Measurements from ENCODE around the gene NFKBIE. TPM values are rescaled to one million over a fixed set of nuclear protein-coding genes. Genes with fewer than 3 reads are reported as not detected.

NFKBIE gene
- polyA plus RNA-seq, 1 donor (not counting 4 experiments of a cell fraction or from before 2014, with no cell fraction given) = 7.3 TPM

DNA sequence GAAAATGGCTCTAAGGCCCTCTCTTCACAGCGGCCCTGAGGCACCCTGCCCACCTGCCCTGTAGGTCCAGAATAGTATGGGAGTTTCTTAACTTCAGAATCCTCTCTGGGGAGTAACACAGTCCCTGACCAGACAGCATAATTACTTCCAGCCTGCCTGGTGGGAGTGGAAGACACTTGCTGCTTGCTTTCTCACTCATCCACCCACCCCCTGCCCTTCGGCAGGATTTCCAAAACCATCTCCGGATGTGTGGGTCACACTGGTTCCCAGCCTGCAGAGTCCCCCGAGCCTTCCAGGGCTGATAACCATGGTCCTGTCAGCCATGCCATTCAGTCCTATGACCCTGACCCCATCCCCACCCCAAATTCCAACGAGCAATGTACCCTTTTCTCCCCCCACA is 36.5 kb downstream of the NFKBIE start:
- Histone ChIP-seq H3K27ac (ENCODE audit: control insufficient read depth, insufficient read depth, low read length) (no peak overlapping the region), H3K27me3 (ENCODE audit: control insufficient read depth, extremely low read depth, insufficient read depth, low read length) (no peaks in the 10 kb centered on the region), H3K9ac (ENCODE audit: control insufficient read depth, extremely low read depth, insufficient read depth, low read length) (no peak overlapping the region), H3K79me2 (ENCODE audit: control insufficient read depth, insufficient read depth, low read length) (peaks cover 22% of the 10 kb centered on the region), H3K4me2 (ENCODE audit: control insufficient read depth, extremely low read depth, insufficient read depth, low read depth, low read length) (no peak overlapping the region), H3K9me1 (ENCODE audit: control insufficient read depth, extremely low read depth, insufficient read depth, low read length) (no peaks in the 10 kb centered on the region), H2AFZ (ENCODE audit: control insufficient read depth, low read length) (no peak overlapping the region), H3K4me1 (ENCODE audit: control insufficient read depth, extremely low read depth, insufficient read depth, low read length) (peaks cover 34% of the 10 kb centered on the region), H4K20me1 (ENCODE audit: control insufficient read depth, extremely low read depth, insufficient read depth, low read length) (no peaks in the 10 kb centered on the region), H3K36me3 (ENCODE audit: control insufficient read depth in 2 of 2, extremely low read depth in 1 of 2, insufficient read depth in 2 of 2, low read length in 2 of 2) (peaks cover 14 to 29% of the 10 kb centered on the region in 2 experiments), H3K9me3 (ENCODE audit: control insufficient read depth, low read depth, low read length) (no peaks in the 10 kb centered on the region), H3K4me3 (ENCODE audit: control insufficient read depth in 2 of 3, extremely low read depth in 1 of 3, insufficient read depth in 2 of 3, low read depth in 1 of 3, low read length in 3 of 3) (no peak overlapping the region)
- no peak for FAIRE-seq
- DNase-seq (ENCODE audit: low read depth, low spot score) = no peak
- dilution Hi-C loops (cut with MboI; ENCODE audit: extremely low pct_ligation_motif_present, low sequenced_read_pairs) = no loop called here
- TF ChIP-seq EZH2 (IDR thresholded peaks at IDR 0.05; ENCODE audit: low read length) = no peak
- TF ChIP-seq, protein P1, sequence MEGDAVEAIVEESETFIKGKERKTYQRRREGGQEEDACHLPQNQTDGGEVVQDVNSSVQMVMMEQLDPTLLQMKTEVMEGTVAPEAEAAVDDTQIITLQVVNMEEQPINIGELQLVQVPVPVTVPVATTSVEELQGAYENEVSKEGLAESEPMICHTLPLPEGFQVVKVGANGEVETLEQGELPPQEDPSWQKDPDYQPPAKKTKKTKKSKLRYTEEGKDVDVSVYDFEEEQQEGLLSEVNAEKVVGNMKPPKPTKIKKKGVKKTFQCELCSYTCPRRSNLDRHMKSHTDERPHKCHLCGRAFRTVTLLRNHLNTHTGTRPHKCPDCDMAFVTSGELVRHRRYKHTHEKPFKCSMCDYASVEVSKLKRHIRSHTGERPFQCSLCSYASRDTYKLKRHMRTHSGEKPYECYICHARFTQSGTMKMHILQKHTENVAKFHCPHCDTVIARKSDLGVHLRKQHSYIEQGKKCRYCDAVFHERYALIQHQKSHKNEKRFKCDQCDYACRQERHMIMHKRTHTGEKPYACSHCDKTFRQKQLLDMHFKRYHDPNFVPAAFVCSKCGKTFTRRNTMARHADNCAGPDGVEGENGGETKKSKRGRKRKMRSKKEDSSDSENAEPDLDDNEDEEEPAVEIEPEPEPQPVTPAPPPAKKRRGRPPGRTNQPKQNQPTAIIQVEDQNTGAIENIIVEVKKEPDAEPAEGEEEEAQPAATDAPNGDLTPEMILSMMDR (optimal IDR thresholded peaks at IDR 0.05 in 1 of 3, IDR thresholded peaks at IDR 0.05 in 1 of 3, conservative IDR thresholded peaks at IDR 0.05 in 1 of 3; ENCODE audit: extremely low read depth in 1 of 3, insufficient read depth in 2 of 3, low read length in 3 of 3) = no peak

DNA sequence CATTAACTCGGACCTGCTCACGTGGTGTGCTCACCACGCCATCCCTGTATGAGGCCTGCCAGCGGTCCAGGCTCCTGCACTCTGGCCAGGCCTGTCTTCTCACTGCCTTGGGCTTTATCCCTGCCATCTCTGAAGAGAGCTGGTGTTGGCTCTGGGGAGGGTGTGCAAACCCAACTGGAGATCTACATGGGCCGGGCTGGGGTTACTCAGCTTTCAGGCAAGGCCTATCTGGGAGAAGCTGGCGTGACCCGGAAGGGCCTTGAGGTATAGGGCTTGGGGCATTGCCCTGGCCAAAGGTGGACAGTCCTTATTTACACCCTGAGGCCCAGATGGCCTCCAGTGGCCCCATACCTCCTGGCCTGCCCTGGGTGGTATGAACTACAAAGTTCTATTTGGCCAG is 36.9 kb downstream of the NFKBIE start:
- FAIRE-seq = no peak
- TF ChIP-seq, protein P1 (optimal IDR thresholded peaks at IDR 0.05 in 1 of 3, IDR thresholded peaks at IDR 0.05 in 1 of 3, conservative IDR thresholded peaks at IDR 0.05 in 1 of 3; ENCODE audit: extremely low read depth in 1 of 3, insufficient read depth in 2 of 3, low read length in 3 of 3) = no peak
- TF ChIP-seq EZH2 (IDR thresholded peaks at IDR 0.05; ENCODE audit: low read length) = no peak
- no peak overlapping the region for H3K4me3 ChIP-seq (ENCODE audit: control insufficient read depth in 2 of 3, extremely low read depth in 1 of 3, insufficient read depth in 2 of 3, low read depth in 1 of 3, low read length in 3 of 3)
- H3K4me1 ChIP-seq (ENCODE audit: control insufficient read depth, extremely low read depth, insufficient read depth, low read length) = peaks cover 34% of the 10 kb centered on the region
- no peaks in the 10 kb centered on the region for H3K9me1 ChIP-seq (ENCODE audit: control insufficient read depth, extremely low read depth, insufficient read depth, low read length)
- H3K4me2 ChIP-seq (ENCODE audit: control insufficient read depth, extremely low read depth, insufficient read depth, low read depth, low read length) = no peak overlapping the region
- no peak overlapping the region for H3K27ac ChIP-seq (ENCODE audit: control insufficient read depth, insufficient read depth, low read length)
- peaks cover 14 to 29% of the 10 kb centered on the region in 2 experiments for H3K36me3 ChIP-seq (ENCODE audit: control insufficient read depth in 2 of 2, extremely low read depth in 1 of 2, insufficient read depth in 2 of 2, low read length in 2 of 2)
- H3K9ac ChIP-seq (ENCODE audit: control insufficient read depth, extremely low read depth, insufficient read depth, low read length) = no peak overlapping the region
- dilution Hi-C loops (cut with MboI; ENCODE audit: extremely low pct_ligation_motif_present, low sequenced_read_pairs) = no loop called here
- H4K20me1 ChIP-seq (ENCODE audit: control insufficient read depth, extremely low read depth, insufficient read depth, low read length) = no peaks in the 10 kb centered on the region
- H3K9me3 ChIP-seq (ENCODE audit: control insufficient read depth, low read depth, low read length) = no peaks in the 10 kb centered on the region
- H3K27me3 ChIP-seq (ENCODE audit: control insufficient read depth, extremely low read depth, insufficient read depth, low read length) = no peaks in the 10 kb centered on the region
- no peak overlapping the region for H2AFZ ChIP-seq (ENCODE audit: control insufficient read depth, low read length)
- H3K79me2 ChIP-seq (ENCODE audit: control insufficient read depth, insufficient read depth, low read length) = peaks cover 22% of the 10 kb centered on the region
- DNase-seq (ENCODE audit: low read depth, low spot score) = no peak
